Measurements from ENCODE around the gene HTR3B. TPM values are rescaled to one million over a fixed set of nuclear protein-coding genes. Genes with fewer than 3 reads are reported as not detected.

The HTR3B gene
- total RNA-seq, 4 donors from 2014 or later: not detected

DNA sequence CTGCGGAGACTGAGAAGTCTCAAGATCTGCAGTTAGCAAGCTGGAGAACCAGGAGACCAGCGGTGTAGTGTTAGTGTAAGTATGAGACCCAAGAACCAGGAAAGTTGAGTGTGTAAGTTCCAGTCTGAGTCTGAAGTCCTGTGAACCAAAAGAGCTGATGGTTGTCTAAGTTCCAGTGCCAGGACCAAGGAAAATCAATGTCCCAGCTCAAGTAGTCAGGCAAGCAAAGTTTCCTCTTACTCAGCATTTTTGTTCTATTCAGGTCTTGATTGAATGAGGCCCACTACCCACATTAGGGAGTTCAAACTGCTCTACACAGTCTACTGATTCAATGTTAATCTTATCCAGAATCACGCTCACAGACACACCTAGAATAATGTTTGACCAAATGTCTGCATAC, 40.2 kb upstream of the HTR3B start:
- TF ChIP-seq POLR2A (IDR thresholded peaks at IDR 0.05; ENCODE audit: low read depth) (no peak), EP300 (IDR thresholded peaks at IDR 0.05) (no peak), POLR2AphosphoS5 (IDR thresholded peaks at IDR 0.05) (no peak)
- TF ChIP-seq, protein P1, sequence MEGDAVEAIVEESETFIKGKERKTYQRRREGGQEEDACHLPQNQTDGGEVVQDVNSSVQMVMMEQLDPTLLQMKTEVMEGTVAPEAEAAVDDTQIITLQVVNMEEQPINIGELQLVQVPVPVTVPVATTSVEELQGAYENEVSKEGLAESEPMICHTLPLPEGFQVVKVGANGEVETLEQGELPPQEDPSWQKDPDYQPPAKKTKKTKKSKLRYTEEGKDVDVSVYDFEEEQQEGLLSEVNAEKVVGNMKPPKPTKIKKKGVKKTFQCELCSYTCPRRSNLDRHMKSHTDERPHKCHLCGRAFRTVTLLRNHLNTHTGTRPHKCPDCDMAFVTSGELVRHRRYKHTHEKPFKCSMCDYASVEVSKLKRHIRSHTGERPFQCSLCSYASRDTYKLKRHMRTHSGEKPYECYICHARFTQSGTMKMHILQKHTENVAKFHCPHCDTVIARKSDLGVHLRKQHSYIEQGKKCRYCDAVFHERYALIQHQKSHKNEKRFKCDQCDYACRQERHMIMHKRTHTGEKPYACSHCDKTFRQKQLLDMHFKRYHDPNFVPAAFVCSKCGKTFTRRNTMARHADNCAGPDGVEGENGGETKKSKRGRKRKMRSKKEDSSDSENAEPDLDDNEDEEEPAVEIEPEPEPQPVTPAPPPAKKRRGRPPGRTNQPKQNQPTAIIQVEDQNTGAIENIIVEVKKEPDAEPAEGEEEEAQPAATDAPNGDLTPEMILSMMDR (IDR thresholded peaks at IDR 0.05): no peak
- H3K27ac ChIP-seq (replicated peaks in 1 of 4): no peak overlapping the region
- no peak overlapping the region for H3K4me3 ChIP-seq
- H3K36me3 ChIP-seq: peaks cover 0 to 10% (median 3%) of the 10 kb centered on the region in 4 donors
- H3K27me3 ChIP-seq: no peaks in the 10 kb centered on the region
- no peak for DNase-seq (ENCODE audit: extremely low spot score)
- intact Hi-C loops (cut with DNase I): no loop called here
- H3K9me3 ChIP-seq: no peaks in the 10 kb centered on the region
- 99% methylated on average over 3 of the region's 3 CpGs for WGBS
- peaks cover 0 to 5% (median 2%) of the 10 kb centered on the region in 4 donors for H3K4me1 ChIP-seq

DNA sequence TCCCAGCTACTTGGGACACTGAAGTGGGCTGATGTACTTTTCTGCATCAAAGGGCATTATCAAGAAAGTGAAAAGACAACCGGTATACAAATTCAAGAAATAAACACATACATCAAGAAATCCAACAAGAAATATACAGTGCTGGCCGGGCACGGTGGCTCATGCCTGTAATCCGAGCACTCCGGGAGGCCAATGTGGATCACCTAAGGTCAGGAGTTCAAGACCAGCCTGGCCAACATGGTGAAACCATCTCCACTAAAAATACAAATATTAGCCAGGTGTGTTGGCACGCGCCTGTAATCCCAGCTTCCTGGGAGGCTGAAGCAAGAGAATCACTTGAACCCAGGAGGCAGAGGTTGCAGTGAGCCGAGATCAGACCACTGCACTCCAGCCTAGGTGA, 38.7 kb upstream of the HTR3B start:
- 90% methylated on average over 8 of the region's 8 CpGs for WGBS
- DNase-seq (ENCODE audit: extremely low spot score): no peak
- intact Hi-C loops (cut with DNase I): no loop called here
- Histone ChIP-seq H3K36me3 (peaks cover 0 to 10% (median 3%) of the 10 kb centered on the region in 4 donors), H3K4me3 (no peak overlapping the region), H3K9me3 (no peaks in the 10 kb centered on the region), H3K27ac (replicated peaks in 1 of 4) (no peak overlapping the region), H3K4me1 (peaks cover 2 to 8% (median 6%) of the 10 kb centered on the region in 4 donors), H3K27me3 (no peaks in the 10 kb centered on the region)
- TF ChIP-seq EP300 (IDR thresholded peaks at IDR 0.05) (no peak), POLR2A (IDR thresholded peaks at IDR 0.05; ENCODE audit: low read depth) (no peak), POLR2AphosphoS5 (IDR thresholded peaks at IDR 0.05) (no peak)
- TF ChIP-seq, protein P1 (IDR thresholded peaks at IDR 0.05): no peak

DNA sequence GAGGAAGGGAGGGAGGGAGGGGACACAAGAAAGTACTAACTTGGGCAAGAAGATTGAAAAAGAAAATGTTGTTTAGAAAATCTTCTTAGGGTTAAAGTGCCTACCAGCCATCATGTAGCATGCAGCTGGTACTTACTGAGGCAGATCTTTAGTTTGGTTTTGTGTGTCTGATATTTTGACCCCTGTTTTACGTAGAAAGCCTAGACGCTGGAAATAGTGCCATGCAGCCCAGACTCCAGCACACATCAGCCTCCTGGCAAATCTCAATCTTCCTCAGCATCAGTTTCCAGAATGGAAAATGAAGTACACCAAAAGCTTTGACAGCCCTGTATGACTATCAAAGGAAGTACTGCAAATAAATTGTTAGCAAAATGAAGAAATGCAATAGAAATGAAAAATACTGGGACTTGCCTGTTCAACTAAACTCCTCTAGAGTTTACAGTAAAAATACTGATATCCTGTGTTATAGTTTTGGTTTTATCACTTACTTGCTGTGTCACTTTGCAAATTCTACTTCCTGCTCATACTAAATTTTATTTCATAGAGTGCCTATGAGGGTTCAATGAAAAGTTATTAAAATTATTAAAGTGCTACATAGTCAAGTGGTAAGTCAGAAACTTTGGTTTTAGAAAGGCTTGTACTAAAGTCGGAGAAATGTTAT, 36.6 kb upstream of the HTR3B start:
- Histone ChIP-seq H3K4me1 (peaks cover 14 to 29% (median 25%) of the 10 kb centered on the region in 4 donors), H3K36me3 (peaks cover 0 to 10% (median 3%) of the 10 kb centered on the region in 4 donors), H3K27me3 (no peaks in the 10 kb centered on the region), H3K27ac (replicated peaks in 1 of 4) (no peak overlapping the region), H3K4me3 (no peak overlapping the region), H3K9me3 (no peaks in the 10 kb centered on the region)
- TF ChIP-seq POLR2A (IDR thresholded peaks at IDR 0.05; ENCODE audit: low read depth): no peak
- TF ChIP-seq POLR2AphosphoS5 (IDR thresholded peaks at IDR 0.05): no peak
- TF ChIP-seq, protein P1 (IDR thresholded peaks at IDR 0.05): no peak
- intact Hi-C loops (cut with DNase I): no loop called here
- WGBS: 86% methylated on average over 3 of the region's 3 CpGs
- DNase-seq (ENCODE audit: extremely low spot score): no peak

DNA sequence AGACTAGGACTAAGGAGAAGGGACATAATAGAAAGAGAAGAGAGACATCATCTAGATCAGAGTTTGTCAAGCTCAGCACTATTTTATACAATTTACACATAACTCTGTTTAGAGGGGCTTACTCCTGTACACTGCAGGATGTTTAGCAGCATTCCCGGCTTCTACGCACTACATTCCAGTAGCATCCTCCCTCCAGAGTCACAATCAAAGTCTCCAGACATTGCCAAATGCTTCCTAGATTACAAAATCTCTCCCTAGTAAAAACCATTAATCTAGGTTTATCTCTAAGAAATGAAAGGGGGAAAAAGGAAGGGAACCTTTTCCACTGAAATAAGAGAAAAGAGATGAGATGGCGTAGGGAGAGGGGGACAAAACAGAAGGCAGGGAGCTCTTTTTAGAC, 33.3 kb upstream of the HTR3B start:
- Histone ChIP-seq H3K9me3 (no peaks in the 10 kb centered on the region), H3K27ac (replicated peaks in 1 of 4) (peak overlapping the region; percentile 10 to 95 (median 56)), H3K36me3 (peaks cover 0 to 10% (median 3%) of the 10 kb centered on the region in 4 donors), H3K4me3 (no peak overlapping the region), H3K27me3 (no peaks in the 10 kb centered on the region), H3K4me1 (peaks cover 22 to 50% (median 47%) of the 10 kb centered on the region in 4 donors)
- TF ChIP-seq POLR2AphosphoS5 (IDR thresholded peaks at IDR 0.05) (no peak), POLR2A (IDR thresholded peaks at IDR 0.05; ENCODE audit: low read depth) (no peak), EP300 (IDR thresholded peaks at IDR 0.05) (no peak)
- TF ChIP-seq, protein P1 (IDR thresholded peaks at IDR 0.05): no peak
- WGBS: 80% methylated on average over 3 of the region's 3 CpGs
- no peak for DNase-seq (ENCODE audit: extremely low spot score)
- intact Hi-C loops (cut with DNase I): no loop called here
